Activated naive CD4-positive, alpha-beta T cell treated with anti-CD3 and anti-CD28 coated beads, Interleukin-2, amount 50 U/mL, for 24 hours (primary cell): ENCODE data around the gene MRI1.

Experiments
- H3K27ac Mint-ChIP-seq: one replicate; pipeline ENCODE4 v1.8.0; 2021; ENCODE audit warnings: mild to moderate bottlenecking, mixed read lengths
- H3K27me3 Mint-ChIP-seq: one replicate; pipeline ENCODE4 v1.8.0; 2021; ENCODE audit warnings: mixed read lengths
- H3K36me3 Mint-ChIP-seq: one replicate; pipeline ENCODE4 v1.8.0; 2021; ENCODE audit warnings: mixed read lengths
- H3K4me1 Mint-ChIP-seq: one replicate; pipeline ENCODE4 v1.8.0; 2021; ENCODE audit warnings: mixed read lengths
- H3K4me3 Mint-ChIP-seq: one replicate; pipeline ENCODE4 v1.8.0; 2021; ENCODE audit warnings: mild to moderate bottlenecking, mixed read lengths
- H3K9me3 Mint-ChIP-seq: one replicate; pipeline ENCODE4 v1.8.0; 2021; ENCODE audit warnings: mixed read lengths

The MRI1 gene

DNA sequence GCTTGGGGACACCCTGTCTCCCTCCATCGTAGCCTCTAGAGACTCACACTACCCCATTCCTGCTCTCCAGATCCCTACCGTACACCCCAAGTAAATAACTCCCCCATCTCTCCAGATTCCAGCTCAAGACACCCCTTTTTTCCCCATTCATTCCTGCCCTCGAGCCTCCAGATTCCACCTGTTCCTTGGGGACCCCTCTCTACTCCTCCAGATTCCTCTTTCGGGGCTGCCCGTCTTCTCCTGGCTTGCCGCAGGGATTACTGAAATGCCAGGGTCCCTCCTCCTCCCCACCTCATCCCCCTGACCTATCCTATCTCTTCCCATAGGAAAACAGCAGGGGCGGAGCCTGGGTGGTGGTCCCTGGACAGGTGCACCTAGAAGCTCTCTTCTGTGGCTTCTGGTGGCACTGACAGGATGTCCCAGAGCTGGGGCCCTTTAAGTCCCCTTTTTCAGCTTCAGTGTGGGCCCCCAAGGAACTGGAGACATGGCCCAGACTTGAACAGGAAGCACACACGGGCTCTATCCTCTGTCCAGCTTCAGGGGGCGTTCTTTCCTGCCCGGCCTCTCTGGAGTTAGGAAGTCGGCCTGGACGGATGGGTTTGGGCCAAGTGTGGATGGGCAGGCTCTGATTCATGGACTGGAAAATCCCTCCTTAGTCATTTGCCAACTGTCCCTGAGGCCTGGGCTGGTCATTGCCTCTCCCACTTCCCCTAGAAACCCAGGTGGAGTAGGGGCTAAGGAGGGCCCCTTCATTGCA, 32.2 kb downstream of the MRI1 start:
- Mint-ChIP-seq H3K36me3 (no peaks in the 10 kb centered on the region), H3K9me3 (no peaks in the 10 kb centered on the region), H3K27ac (peak overlapping the region; percentile 53), H3K27me3 (no peaks in the 10 kb centered on the region), H3K4me1 (peaks cover 22% of the 10 kb centered on the region), H3K4me3 (peak overlapping the region; percentile 78)

DNA sequence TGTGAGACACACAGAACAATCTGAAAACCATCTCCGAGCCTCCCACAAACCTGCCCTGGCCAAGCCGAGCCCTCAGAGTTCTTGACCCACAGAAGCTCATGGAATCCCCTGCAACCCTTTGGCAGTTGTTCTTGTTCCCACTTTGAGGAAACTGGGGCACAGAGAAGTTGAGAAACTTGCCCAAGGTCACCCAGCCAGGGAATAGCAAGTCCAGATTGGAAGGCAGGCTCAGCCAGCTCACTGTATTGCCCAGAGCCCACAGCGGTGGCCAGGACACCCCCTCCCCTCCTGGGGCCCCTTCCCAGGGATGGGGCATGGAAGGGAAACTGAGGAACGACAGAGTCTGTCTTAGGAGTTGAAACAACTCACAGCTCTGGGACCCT, 32.7 kb downstream of the MRI1 start:
- Mint-ChIP-seq H3K9me3 (no peaks in the 10 kb centered on the region), H3K36me3 (no peaks in the 10 kb centered on the region), H3K27ac (no peak overlapping the region), H3K27me3 (no peaks in the 10 kb centered on the region), H3K4me1 (peaks cover 22% of the 10 kb centered on the region), H3K4me3 (peak overlapping the region; percentile 78)

DNA sequence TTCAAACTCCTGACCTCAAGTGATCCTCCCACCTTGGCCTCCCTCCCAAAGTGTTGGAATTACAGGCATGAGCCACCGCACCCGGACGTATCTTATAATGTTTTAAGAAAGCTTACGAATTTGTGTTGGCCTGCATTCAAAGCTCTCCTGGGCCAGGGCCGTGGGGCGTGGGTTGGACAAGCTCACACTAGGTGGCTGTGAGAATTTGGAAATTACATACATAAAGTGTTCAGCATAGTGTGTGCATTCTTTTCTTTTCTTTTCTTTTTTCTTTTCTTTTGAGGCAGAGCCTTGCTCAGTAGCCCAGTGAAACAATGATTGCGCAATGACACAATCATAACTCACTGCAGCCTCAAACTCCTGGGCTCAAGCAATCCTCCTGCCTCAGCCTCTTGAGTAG, 33.5 kb downstream of the MRI1 start:
- H3K27me3 Mint-ChIP-seq, result no peaks in the 10 kb centered on the region
- no peaks in the 10 kb centered on the region for H3K36me3 Mint-ChIP-seq
- H3K4me1 Mint-ChIP-seq, result peaks cover 22% of the 10 kb centered on the region
- H3K9me3 Mint-ChIP-seq, result no peaks in the 10 kb centered on the region
- no peak overlapping the region for H3K27ac Mint-ChIP-seq
- H3K4me3 Mint-ChIP-seq, result no peak overlapping the region

DNA sequence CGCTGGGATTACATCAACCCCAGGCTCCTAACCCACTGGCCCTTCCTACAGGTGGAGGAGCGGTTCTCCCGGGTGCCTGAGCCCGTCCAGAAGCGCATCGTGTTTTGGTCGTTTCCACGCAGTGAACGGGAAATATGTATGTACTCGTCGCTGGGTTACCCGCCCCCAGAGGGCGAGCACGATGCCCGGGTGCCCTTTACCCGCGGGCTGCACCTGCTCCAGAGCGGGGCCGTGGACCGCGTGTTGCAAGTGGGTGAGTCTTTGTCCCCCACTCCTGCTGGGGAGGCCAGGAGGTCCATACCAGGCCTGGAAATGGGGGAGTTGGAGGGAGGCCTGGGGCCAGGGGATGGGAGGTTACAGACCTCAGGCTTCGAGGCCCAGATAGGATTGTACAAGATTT, 35.3 kb downstream of the MRI1 start:
- Mint-ChIP-seq H3K27ac (no peak overlapping the region), H3K4me1 (peaks cover 18% of the 10 kb centered on the region), H3K9me3 (no peaks in the 10 kb centered on the region), H3K27me3 (no peaks in the 10 kb centered on the region), H3K36me3 (no peaks in the 10 kb centered on the region), H3K4me3 (no peak overlapping the region)

DNA sequence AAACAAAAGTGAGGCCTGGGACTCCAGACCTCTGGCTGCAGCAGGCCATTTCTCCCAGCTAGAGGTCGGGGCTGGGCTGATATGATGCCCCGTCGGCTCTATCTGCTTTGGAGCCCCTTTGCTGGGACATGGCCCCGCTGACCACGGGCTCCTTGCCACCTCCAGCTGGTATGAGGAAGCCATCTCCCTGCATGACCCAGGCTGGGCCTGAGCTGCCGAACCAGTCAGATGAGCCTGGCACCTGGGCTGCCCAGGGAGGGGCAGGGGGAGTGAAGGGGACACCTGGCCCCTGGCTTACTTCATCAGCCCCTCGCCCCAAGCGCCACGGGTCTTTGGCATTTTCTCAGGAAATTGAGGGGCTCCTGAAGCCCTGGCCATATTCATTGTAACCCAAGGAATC, 38.7 kb downstream of the MRI1 start:
- Mint-ChIP-seq H3K27ac (no peak overlapping the region), H3K9me3 (no peaks in the 10 kb centered on the region), H3K36me3 (no peaks in the 10 kb centered on the region), H3K4me1 (no peaks in the 10 kb centered on the region), H3K4me3 (no peak overlapping the region), H3K27me3 (no peaks in the 10 kb centered on the region)

DNA sequence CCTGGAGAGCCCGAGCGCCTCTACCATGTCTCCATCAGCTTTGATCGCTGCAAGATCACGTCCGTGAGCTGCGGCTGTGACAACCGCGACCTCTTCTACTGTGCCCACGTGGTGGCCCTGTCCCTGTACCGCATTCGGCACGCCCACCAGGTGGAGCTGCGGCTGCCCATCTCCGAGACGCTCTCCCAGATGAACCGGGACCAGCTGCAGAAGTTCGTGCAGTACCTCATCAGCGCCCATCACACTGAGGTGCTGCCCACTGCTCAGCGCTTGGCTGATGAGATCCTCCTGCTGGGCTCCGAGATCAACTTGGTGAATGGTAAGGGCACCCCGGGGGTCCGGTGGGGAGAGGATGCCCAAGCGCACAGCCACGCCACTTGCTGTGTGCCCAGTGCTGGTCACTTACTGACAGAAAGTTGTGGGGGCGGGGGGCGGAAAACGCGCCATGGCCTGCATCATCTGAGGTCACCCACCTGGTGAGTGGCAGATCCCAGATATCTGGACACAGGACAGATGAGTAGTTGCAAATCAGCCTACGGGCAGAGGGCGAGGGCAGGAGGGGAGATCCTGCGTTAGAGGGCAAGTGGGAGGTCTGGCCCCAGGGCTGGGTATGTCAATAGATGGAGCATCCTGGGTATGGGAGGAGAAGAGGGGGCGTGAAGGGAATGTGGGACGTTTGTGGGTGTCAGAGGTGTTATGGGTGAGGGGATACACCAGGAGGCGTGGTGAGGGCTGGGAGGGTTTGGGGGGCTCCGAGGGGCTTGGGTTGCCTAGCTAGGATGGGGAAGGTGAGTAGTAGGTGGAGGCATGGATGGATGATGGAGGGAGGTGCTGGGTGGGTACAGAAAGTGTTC, 40.7 kb downstream of the MRI1 start:
- H3K4me3 Mint-ChIP-seq, result no peak overlapping the region
- H3K36me3 Mint-ChIP-seq, result no peaks in the 10 kb centered on the region
- H3K27ac Mint-ChIP-seq, result no peak overlapping the region
- no peaks in the 10 kb centered on the region for H3K27me3 Mint-ChIP-seq
- no peaks in the 10 kb centered on the region for H3K4me1 Mint-ChIP-seq
- H3K9me3 Mint-ChIP-seq, result no peaks in the 10 kb centered on the region

DNA sequence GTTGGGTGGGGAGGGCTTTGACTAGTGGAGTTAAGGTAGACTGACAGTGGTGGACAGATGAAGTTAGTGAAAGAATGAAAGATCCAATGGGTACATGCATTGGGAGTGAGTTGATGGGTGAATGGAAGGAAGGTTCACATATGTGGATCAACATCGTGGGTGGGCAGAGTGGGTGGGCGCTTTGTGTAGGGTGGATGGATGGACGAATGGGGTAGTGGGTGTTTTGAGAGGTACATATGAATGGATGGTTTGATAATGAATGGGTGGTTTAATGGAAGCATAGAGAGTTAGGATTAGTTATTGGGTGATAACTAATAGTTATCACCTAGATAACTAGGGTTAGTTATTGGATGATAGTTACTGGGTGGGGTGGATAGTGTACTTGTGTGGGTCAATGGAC, 42.4 kb downstream of the MRI1 start:
- H3K27me3 Mint-ChIP-seq, result no peaks in the 10 kb centered on the region
- H3K27ac Mint-ChIP-seq, result no peak overlapping the region
- H3K36me3 Mint-ChIP-seq, result no peaks in the 10 kb centered on the region
- no peak overlapping the region for H3K4me3 Mint-ChIP-seq
- H3K9me3 Mint-ChIP-seq, result no peaks in the 10 kb centered on the region
- no peaks in the 10 kb centered on the region for H3K4me1 Mint-ChIP-seq

DNA sequence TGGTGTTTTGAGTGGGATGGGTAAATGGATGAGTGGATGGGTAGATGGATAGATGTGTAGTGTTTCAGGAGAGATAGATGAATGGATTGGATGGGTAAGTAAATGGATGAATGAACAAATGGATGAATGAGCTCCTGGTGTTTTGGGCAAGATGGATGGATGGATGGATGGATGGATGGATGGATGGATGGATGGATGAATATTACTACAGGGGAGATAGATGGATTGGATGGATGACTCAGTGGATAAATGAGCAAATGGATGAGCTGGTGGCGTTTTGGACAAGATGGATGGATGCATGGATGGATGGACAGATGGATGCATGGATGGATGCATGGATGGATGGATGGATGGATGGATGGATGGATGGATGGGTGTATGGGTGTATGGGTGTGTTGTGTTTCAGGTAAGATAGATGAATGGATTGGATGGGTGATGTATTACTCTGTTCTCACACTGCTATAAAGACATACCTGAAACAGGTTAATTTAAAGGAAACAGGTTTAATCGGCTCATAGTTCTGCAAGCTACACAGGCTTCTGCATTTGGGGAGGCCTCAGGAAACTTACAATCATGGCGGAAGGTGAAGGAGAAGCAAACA, 43.2 kb downstream of the MRI1 start:
- Mint-ChIP-seq H3K4me3 (no peak overlapping the region), H3K27ac (no peak overlapping the region), H3K36me3 (no peaks in the 10 kb centered on the region)

DNA sequence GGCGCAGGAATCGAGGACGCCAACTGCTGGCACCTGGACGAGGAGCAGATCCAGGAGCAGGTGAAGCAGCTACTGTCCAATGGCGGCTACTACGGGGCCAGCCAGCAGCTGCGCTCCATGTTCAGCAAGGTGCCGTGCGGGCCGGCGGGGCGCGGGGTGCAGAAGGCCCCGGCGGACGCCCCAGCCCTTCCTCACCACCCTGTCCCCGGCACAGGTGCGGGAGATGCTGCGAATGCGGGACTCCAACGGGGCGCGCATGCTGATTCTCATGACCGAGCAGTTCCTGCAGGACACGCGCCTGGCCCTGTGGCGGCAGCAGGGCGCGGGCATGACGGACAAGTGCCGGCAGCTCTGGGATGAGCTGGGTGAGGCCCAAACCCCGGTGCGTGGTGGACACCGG, 44.5 kb downstream of the MRI1 start:
- H3K27me3 Mint-ChIP-seq, result no peaks in the 10 kb centered on the region
- no peak overlapping the region for H3K4me3 Mint-ChIP-seq
- no peak overlapping the region for H3K27ac Mint-ChIP-seq
- H3K4me1 Mint-ChIP-seq, result no peaks in the 10 kb centered on the region
- H3K36me3 Mint-ChIP-seq, result peaks cover 3% of the 10 kb centered on the region
- no peaks in the 10 kb centered on the region for H3K9me3 Mint-ChIP-seq

More for the DNA sequence above, 43.2 kb downstream of the MRI1 start:
- H3K9me3 Mint-ChIP-seq, result no peaks in the 10 kb centered on the region
- H3K4me1 Mint-ChIP-seq, result no peaks in the 10 kb centered on the region
- no peaks in the 10 kb centered on the region for H3K27me3 Mint-ChIP-seq

DNA sequence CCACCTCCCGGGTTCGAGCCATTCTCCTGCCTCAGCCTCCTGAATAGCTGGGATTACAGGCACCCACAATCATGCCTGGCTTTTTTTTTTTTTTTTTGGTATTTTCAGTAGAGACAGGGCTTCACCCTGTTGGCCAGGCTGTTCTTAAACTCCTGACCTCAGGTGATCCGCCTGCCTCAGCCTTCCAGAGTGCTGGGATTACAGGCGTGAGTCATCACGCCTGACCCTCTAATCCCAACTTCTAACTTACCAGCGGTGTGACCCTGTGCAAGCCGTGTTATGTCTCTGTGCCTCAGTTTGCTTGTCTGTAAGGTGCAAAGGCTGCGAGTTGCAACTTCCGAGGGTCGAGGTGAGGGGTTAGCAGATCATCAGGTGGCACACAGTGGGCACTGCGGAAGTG, 48.2 kb downstream of the MRI1 start:
- Mint-ChIP-seq H3K4me1 (peaks cover 3% of the 10 kb centered on the region), H3K9me3 (no peaks in the 10 kb centered on the region), H3K27ac (no peak overlapping the region), H3K27me3 (no peaks in the 10 kb centered on the region), H3K36me3 (peaks cover 3% of the 10 kb centered on the region), H3K4me3 (no peak overlapping the region)

DNA sequence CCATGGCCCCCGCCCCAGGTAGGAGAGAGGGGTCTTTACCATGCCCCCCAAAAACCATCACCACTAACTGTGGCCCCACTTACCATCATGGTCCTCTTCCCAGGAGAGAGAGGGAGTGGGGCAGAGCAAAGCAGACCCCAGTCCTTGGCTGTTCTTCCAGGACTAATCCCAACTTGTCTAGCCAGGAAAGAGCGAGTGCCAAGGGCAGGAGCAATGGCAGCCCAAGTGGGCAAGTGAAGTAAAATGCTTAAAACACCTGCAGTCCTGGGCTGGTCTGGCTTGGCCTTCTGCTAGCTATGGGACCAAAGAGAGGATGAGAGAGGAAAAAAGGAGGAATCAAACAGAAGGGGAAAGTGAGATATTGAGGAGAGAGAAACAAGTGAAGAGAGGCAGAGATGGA, 48.8 kb downstream of the MRI1 start:
- Mint-ChIP-seq H3K27ac (no peak overlapping the region), H3K27me3 (no peaks in the 10 kb centered on the region), H3K9me3 (no peaks in the 10 kb centered on the region), H3K36me3 (peaks cover 3% of the 10 kb centered on the region), H3K4me1 (peaks cover 3% of the 10 kb centered on the region), H3K4me3 (no peak overlapping the region)

DNA sequence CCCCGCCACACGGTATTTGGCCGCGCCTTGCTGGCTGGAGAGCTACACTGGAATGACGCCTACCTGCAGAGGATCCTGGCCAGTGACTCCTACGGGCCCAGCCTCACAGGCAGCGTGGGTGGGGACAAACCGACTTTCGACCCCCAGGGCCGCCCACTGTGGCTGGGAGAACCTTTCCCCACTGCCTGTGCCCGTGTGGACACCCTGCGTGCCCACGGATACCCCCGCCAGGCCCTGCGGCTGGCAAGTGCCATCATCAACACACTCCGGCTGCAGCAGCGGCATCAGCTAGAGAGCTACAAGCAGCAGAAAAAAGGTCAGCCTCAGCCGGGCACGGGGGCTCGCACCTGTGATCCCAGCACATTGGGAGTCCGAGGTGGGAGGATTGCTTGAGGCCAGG, 50.2 kb downstream of the MRI1 start:
- H3K4me1 Mint-ChIP-seq, result peaks cover 3% of the 10 kb centered on the region
- no peaks in the 10 kb centered on the region for H3K9me3 Mint-ChIP-seq
- no peak overlapping the region for H3K27ac Mint-ChIP-seq
- no peak overlapping the region for H3K4me3 Mint-ChIP-seq
- no peaks in the 10 kb centered on the region for H3K27me3 Mint-ChIP-seq
- H3K36me3 Mint-ChIP-seq, result peaks cover 3% of the 10 kb centered on the region

DNA sequence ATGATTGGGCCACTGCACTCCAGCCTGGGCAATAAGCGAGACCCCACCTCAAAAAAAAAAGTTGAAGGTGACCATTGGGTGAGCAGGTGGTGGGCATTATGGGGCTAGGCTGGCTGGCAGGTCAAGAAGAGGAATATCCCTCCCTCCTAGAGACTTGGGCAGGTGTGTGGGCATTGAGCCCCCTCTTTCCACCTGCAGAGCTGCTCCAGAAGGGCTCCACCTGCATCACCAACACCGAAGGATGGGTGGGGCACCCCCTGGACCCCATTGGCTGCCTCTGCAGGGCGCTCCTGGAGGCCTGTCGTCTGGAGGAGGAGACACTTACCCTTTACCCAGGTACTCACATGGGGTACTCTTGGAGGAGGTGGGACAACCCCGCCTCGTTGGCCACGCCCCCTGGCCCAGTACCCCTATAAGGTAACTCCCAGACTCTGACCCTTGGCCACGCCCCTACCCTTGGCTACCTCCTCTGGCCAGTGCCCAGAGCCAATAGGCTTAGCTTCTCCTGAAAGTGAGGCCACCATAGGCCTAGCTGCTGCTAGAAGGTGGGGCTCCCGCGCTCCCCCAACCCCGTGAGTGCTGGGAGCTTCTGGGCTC, 52.8 kb downstream of the MRI1 start:
- Mint-ChIP-seq H3K27me3 (no peaks in the 10 kb centered on the region), H3K36me3 (peaks cover 6% of the 10 kb centered on the region), H3K27ac (no peak overlapping the region), H3K9me3 (no peaks in the 10 kb centered on the region), H3K4me1 (peaks cover 3% of the 10 kb centered on the region), H3K4me3 (no peak overlapping the region)

DNA sequence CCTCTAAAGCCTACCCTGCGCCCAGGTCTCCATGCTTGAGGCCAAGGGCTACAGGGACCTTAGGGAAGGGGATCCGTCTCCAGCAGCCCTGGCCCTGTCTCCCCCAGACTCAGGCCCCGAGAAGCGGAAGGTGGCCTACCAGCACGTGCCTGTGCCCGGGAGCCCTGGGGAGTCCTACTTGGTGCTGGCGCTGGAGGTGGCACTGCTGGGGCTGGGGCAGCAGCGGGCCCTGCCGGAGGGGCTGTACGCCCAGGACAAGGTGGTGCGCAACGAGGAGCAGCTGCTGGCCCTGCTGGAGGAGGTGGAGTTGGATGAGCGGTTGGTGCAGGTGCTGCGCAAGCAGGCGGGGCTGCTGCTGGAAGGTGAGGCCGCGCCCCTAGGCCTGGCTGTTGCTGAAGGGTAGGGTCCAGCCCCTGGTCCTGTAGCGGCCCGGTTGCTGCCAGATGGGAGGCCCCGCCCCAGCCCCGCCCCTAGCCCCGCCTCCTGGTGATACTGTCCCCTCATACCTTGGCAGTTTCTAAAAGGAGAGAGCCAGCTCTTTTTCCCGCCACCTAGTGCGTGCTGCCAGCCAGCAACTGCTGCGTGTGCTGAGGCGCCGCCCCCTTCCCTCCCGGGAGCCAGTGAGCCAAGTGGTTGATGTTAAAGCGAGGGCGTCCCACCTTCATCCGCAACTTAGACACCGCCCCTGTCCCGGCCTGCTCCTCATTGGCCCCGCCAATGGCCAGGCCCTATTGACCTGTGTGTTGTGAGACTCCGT, 53.5 kb downstream of the MRI1 start:
- no peak overlapping the region for H3K27ac Mint-ChIP-seq
- H3K36me3 Mint-ChIP-seq, result peaks cover 6% of the 10 kb centered on the region
- H3K4me1 Mint-ChIP-seq, result peaks cover 3% of the 10 kb centered on the region
- H3K9me3 Mint-ChIP-seq, result no peaks in the 10 kb centered on the region
- no peak overlapping the region for H3K4me3 Mint-ChIP-seq
- no peaks in the 10 kb centered on the region for H3K27me3 Mint-ChIP-seq

DNA sequence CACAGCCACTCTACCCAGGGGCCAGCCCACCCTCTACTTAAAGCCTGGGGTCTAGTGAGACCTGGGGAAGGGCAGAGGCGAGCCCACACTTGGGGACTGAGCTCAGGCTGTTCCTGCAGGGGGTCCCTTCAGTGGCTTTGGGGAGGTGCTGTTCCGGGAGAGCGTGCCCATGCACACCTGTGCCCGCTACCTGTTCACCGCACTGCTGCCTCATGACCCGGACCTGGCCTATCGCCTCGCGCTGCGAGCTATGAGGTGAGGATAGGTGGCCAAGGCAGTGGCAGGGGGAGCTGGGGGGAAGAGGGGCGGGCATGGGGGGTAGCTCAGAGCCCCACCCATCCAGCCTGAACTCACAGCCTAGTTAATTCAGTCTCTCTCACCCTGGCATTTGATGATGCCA, 54.9 kb downstream of the MRI1 start:
- Mint-ChIP-seq H3K27ac (no peak overlapping the region), H3K4me1 (peaks cover 3% of the 10 kb centered on the region), H3K9me3 (no peaks in the 10 kb centered on the region), H3K27me3 (no peaks in the 10 kb centered on the region), H3K36me3 (peaks cover 3% of the 10 kb centered on the region), H3K4me3 (no peak overlapping the region)
